HG03558 (cell line): Measurements from ENCODE around the gene CLEC3B.
"Not testable (repeated sequence)": the region's sequence is repeated elsewhere in the genome, so short reads cannot be mapped to it uniquely, and the experiment has no call there.

Experiments used
- ATAC-seq: cut with Tn5 transposase; IDR thresholded peaks from one replicate; pipeline ENCODE4 v1.9.1; 2021; ENCODE audit warnings: moderate number of reproducible peaks; ENCODE audit not compliant: unreplicated experiment; ENCODE audit errors: extremely low read depth

CLEC3B gene

GRCh38 chr3:45062697-45063070 is 36.6 kb downstream of the CLEC3B start:
- no peak for ATAC-seq

- ATAC-seq, result no peak
Observed at GRCh38 chr3:45064512-45065372, 38.6 kb downstream of the CLEC3B start.

DNA sequence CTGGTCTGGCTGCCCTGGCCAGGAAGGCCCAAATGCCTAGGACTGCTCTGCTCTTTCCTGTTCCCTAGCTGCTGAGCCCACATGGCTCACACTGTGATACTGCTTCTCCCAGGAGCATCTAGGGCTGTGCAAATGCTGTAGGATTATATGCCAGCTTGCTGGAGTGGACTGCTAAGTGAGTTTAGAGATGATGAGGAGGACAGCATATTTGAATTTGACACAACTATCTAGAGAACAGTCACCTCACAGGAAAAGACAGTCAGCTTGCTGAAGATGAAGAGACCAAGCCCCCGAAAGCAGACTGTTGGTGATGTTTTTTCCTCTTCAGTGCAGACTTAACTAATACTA is 39.2 kb downstream of the CLEC3B start:
- no peak for ATAC-seq

GRCh38 chr3:45066109-45066801 is 40.2 kb downstream of the CLEC3B start:
- ATAC-seq, result no peak

- no peak for ATAC-seq
Observed at GRCh38 chr3:45067486-45067885, 41.4 kb downstream of the CLEC3B start.

- no peak for ATAC-seq
Observed at GRCh38 chr3:45067941-45068340, 41.8 kb downstream of the CLEC3B start.

- no peak for ATAC-seq
Observed at GRCh38 chr3:45071075-45071474, 45.0 kb downstream of the CLEC3B start.

- no peak for ATAC-seq
Observed at GRCh38 chr3:45075821-45076625, 49.9 kb downstream of the CLEC3B start.

DNA sequence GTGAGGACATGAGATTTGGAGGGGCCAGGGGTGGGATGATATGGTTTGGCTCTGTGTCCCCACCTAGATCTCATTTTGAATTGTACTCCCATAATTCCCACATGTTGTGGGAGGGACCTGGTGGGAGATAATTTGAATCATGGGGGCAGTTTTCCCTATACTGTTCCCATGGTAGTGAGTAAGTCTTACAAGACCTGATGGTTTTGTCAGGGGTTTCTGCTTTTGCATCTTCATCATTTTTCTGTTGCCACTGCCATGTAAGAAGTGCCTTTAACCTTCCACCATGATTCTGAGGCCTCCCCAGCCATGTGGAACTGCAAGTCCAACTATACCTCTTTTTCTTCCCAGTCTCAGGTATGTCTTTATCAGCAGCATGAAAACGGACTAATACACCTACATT is 52.2 kb downstream of the CLEC3B start:
- not testable (repeated sequence) for ATAC-seq

DNA sequence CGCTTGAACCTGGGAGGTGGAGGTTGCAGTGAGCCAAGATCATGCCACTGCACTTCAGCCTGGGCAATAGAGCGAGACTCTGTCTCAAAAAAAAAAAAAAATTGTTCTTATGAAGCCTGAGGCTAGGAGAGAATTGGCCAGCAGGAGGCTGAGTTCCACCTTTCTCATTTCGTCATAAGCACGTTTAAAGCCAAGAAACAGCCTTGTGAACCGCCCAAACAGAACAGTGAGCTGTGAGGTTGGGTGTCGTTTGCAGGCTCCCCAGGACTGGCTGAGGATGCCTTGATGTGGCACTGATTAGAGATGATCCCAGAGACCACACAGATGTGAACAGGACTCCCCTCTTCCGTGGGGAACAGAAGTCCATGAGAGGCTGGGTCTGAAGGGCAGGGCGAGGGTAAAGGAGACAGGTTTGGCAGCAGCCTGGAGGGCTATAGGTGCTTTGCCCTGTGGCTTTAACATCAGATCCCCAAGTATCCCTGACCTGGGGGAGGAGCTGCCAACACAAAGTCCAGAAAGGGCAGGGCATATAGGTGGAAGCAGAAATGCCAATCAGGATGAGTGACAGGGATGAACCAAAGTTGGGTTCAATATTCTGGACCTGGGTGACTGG is 52.9 kb downstream of the CLEC3B start:
- ATAC-seq, result no peak

GRCh38 chr3:45079715-45080114 is 53.6 kb downstream of the CLEC3B start:
- ATAC-seq, result no peak

DNA sequence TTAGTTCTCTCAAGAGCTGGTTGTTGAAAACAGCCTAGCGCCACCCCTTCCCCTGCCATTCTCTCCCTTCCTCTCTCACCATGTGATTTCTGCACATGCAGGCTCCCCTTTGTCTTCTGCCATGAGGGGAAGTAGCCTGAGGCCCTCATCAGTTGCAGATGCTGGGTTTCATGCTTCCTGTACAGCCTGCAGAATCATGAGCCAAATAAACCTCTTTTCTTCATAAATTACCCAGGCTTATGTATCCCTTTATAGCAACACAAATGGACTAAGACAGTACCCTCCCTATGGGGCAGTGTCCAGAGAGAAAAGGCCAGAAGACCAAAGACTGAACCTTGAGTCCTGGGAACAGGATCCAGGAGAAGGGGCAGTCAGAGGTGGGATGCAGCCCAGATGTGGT is 54.7 kb downstream of the CLEC3B start:
- ATAC-seq, result no peak

DNA sequence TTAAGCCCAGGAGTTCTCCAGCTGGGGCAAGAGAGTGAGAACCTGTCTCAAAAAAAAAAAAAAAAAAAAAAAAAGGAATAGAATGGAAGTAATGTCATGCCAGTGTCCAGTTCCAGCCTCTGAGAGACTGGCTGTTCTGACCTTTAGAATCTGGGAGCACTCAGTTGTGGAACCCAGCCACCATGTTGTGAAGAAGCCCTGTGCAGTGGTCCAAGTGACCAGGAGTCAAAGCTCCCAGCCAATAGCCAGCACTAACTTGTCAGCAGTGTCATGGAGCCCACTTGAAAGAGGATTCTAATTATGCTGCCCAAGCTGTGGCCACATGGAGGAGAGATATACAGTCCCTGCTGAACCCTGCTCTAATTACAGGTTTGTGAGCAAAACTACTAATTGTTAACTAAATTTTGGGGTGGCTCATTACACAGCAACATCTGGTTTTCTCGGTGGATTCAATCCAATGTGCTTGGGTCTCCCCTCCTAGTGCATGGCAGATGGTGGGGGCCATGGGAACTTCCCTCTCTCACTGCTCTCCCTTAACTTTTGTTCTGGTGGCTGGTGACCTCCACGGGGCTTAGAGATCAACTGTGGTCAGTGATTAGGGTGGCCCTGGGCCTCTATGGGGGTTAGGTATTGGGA is 55.5 kb downstream of the CLEC3B start:
- no peak for ATAC-seq

GRCh38 chr3:45082142-45082538 is 56.0 kb downstream of the CLEC3B start:
- ATAC-seq, result no peak

- ATAC-seq, result no peak
Observed at GRCh38 chr3:45083023-45083422, 56.9 kb downstream of the CLEC3B start.

DNA sequence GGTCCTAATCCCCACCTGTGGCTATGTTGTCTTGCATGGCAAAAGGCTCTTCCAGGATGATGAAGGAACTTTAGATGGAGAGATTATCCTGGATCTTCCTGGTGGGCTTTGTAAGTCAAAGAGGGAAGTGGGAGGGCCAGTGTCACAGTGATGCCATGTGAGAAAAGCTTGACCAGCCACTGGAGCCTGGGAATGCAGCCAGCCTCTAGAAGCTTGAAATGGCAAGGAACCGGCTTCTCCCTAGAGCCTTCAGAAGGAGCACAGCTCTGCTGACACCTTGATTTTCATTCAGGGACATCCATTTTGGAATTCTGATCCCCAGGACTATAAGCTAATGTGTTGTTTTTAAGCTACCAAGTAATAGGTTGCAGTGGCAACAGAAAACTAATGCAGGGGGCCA is 58.3 kb downstream of the CLEC3B start:
- no peak for ATAC-seq

DNA sequence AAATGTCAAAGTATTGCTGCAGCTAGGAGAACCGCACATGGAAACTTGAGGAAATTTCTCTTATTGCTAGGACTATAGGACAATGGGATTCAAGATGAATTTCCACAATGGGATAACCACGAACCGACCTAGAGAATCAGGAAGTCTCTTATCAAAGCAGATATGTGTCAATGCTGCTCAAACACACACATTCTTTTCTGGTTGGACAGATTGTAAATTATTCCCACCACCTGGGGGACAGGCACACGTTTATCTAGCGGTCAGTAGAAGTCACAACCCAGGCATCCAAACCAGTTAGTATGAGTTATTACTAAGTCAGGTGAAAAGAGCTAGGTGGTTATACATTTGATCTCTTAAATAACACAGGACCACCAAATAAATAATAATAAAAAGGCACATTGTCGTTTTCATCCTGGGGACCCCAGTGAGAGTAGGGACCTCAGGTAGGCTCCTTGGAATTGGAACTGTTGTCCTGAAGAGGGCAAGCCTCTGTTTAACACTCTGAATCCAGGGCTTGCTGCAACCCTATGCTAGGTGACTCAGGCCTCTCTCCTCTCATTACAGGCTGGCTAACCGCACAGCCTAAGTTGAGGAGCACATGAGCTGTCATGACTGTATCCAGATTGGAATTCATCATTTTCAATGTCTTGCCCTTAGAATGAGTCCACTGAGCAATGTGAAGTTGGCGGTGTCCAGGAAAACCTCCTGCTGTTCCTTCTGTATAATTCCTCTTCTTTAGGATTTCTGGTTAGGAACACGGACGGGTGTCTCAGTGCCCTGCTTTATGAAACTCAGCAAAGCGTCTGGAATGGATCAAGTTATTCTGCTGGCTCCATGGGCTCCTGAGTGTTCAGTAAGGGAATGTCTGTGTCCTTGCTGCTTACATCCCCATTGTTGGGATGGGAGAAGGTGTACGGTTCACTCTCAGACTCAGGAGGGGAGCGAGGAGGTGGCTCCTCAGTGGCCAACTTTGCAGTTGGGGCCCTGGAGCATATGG is 59.0 kb downstream of the CLEC3B start:
- ATAC-seq, result no peak
